ENCODE measurements around the gene KRTAP20-4. TPM values are rescaled to one million over a fixed set of nuclear protein-coding genes. Genes with fewer than 3 reads are reported as not detected.

Gene KRTAP20-4
- total and polyA plus RNA-seq, 10 of the 15 experiments (the other 5 are each of a cell fraction or from before 2014, with no cell fraction given): not detected

GRCh38 chr21:30634906-30635305 lies 14.5 kb downstream of the KRTAP20-4 start, which contains the start of gene KRTAP20-2:
KRTAP20-2 (plus strand) TSS chr21:30635206; CDS start chr21:30635264, 58 bp downstream.
- no peak for ATAC-seq
- Histone ChIP-seq H3K9me3 (replicated peaks; ENCODE audit: control insufficient read depth, insufficient read depth, low read length) (no peaks in the 10 kb centered on the region), H3K4me3 (no peak within 1 kb of the TSS), H3K36me3 (ENCODE audit: control insufficient read depth in 2 of 2, insufficient read depth in 2 of 2, low read length in 1 of 2) (no peaks in the 10 kb centered on the region), H3K27me3 (replicated peaks in 1 of 2; ENCODE audit: control insufficient read depth in 2 of 2, insufficient read depth in 2 of 2, low read length in 1 of 2) (no peaks in the 10 kb centered on the region), H3K4me1 (ENCODE audit: control insufficient read depth, insufficient read depth, low read length) (no peaks in the 10 kb centered on the region), H3K9ac (ENCODE audit: control insufficient read depth, insufficient read depth, low read length) (no peak within 1 kb of the TSS), H3K4me2 (ENCODE audit: control insufficient read depth, insufficient read depth) (no peak within 1 kb of the TSS), H4K20me1 (ENCODE audit: control insufficient read depth, insufficient read depth) (no peaks in the 10 kb centered on the region), H3K27ac (ENCODE audit: control insufficient read depth, insufficient read depth) (no peak within 1 kb of the TSS), H3K79me2 (ENCODE audit: control insufficient read depth, insufficient read depth, low read length) (no peaks in the 10 kb centered on the region), H2AFZ (ENCODE audit: control insufficient read depth, low read depth, low read length) (no peak within 1 kb of the TSS)
- WGBS (ENCODE audit: insufficient coverage, insufficient replicate concordance, low lambda C conversion rate, missing lambda C conversion rate): 6% methylated on average over 1 of the region's 1 CpG
- RAD21 ChIA-PET (ENCODE audit: unreplicated experiment): no interaction called here
- SMC1A ChIA-PET (ENCODE audit: uncharacterized antibody, unreplicated experiment): no interaction called here
- CTCF ChIA-PET: no interaction called here
- no peak for TF ChIP-seq TARDBP (IDR thresholded peaks at IDR 0.05; ENCODE audit: borderline replicate concordance)
- no peak for DNase-seq (ENCODE audit: low read depth, low spot score)
- intact Hi-C loops (cut with micrococcal nuclease; ENCODE audit: unreplicated experiment): no loop called here
- FAIRE-seq: no peak
- in situ Hi-C loops (cut with MboI): no loop called here
- POLR2A ChIA-PET: no interaction called here
- BruUV-seq (replicated peaks): no TSS peak

DNA sequence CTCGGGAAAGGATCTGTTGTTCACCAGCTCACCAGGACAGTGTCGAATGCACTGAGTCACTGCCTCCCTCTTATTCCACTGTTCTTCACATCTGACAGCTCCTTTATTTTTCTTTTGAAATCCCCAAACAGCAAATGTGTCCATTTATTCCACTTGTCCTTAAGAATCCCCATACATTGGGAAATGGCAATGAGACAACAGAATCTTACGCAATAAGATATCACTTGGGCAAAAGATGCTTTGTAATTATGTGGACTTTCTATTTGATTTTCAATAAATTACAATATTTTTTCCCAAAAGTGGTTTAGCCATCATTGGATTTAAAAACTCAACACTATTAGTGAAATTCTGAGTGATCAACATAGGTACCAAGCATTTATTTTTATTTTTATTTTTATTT lies 18.3 kb downstream of the KRTAP20-4 start:
- FAIRE-seq (no peak), DNase-seq (ENCODE audit: low read depth, low spot score) (no peak), ATAC-seq (no peak)
- Histone ChIP-seq H3K27ac (ENCODE audit: control insufficient read depth, insufficient read depth) (no peak overlapping the region), H3K4me1 (ENCODE audit: control insufficient read depth, insufficient read depth, low read length) (no peaks in the 10 kb centered on the region), H2AFZ (ENCODE audit: control insufficient read depth, low read depth, low read length) (no peak overlapping the region), H3K27me3 (replicated peaks in 1 of 2; ENCODE audit: control insufficient read depth in 2 of 2, insufficient read depth in 2 of 2, low read length in 1 of 2) (no peaks in the 10 kb centered on the region), H3K79me2 (ENCODE audit: control insufficient read depth, insufficient read depth, low read length) (no peaks in the 10 kb centered on the region), H3K9ac (ENCODE audit: control insufficient read depth, insufficient read depth, low read length) (no peak overlapping the region), H3K4me3 (no peak overlapping the region), H4K20me1 (ENCODE audit: control insufficient read depth, insufficient read depth) (no peaks in the 10 kb centered on the region), H3K9me3 (replicated peaks; ENCODE audit: control insufficient read depth, insufficient read depth, low read length) (no peaks in the 10 kb centered on the region; the same call in 2 of the 3 replicates), H3K4me2 (ENCODE audit: control insufficient read depth, insufficient read depth) (no peak overlapping the region), H3K36me3 (ENCODE audit: control insufficient read depth in 2 of 2, insufficient read depth in 2 of 2, low read length in 1 of 2) (no peaks in the 10 kb centered on the region)
- TF ChIP-seq SRF (IDR thresholded peaks at IDR 0.05; ENCODE audit: low read depth in 2 of 2, low read length in 2 of 2) (no peak), STAT3 (IDR thresholded peaks at IDR 0.05; ENCODE audit: low read depth, low read length) (no peak), GATAD2B (conservative IDR thresholded peaks at IDR 0.05; ENCODE audit: low read depth) (no peak)
- ChIA-PET RAD21 (ENCODE audit: unreplicated experiment) (no interaction called here), CTCF (no interaction called here), SMC1A (ENCODE audit: uncharacterized antibody, unreplicated experiment) (no interaction called here), POLR2A (no interaction called here)
- intact Hi-C loops (cut with micrococcal nuclease; ENCODE audit: unreplicated experiment): no loop called here
- in situ Hi-C loops (cut with MboI): no loop called here
- WGBS (ENCODE audit: insufficient coverage, insufficient replicate concordance, low lambda C conversion rate, missing lambda C conversion rate): 38% methylated on average over 3 of the region's 3 CpGs
- no TSS peak for BruUV-seq (replicated peaks)
